GM12874 (cell line): ENCODE results near the gene DYRK1A.

Experiments
- TF ChIP-seq, protein P1 (sequence below): IDR thresholded peaks from 2 replicates; pipeline ENCODE4 v1.5.1; 2011; ENCODE audit warnings: low read depth, mild to moderate bottlenecking, control low read depth, low read length, moderate library complexity; ENCODE audit not compliant: insufficient read depth

Gene DYRK1A

DNA sequence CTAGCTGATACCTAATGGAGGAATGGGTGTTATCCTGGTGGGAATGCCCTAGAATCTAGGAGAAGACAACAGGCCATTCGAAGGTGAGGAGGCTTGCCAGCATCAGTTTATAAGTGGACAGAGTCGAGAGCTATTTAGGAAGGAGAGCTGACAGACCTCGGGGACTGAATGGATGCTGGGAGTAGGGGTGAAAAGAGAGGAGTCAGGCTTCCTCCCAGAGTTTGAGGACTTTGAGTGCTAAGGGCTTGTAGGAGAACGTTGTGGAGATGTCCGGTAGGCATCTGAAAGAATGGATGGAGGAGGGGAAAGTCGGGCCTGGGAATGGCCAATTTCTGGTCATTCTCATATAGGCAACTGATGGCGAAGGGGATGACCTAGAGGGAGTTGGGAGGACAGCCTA lies 155.1 kb downstream of the DYRK1A start:
- TF ChIP-seq, protein P1, sequence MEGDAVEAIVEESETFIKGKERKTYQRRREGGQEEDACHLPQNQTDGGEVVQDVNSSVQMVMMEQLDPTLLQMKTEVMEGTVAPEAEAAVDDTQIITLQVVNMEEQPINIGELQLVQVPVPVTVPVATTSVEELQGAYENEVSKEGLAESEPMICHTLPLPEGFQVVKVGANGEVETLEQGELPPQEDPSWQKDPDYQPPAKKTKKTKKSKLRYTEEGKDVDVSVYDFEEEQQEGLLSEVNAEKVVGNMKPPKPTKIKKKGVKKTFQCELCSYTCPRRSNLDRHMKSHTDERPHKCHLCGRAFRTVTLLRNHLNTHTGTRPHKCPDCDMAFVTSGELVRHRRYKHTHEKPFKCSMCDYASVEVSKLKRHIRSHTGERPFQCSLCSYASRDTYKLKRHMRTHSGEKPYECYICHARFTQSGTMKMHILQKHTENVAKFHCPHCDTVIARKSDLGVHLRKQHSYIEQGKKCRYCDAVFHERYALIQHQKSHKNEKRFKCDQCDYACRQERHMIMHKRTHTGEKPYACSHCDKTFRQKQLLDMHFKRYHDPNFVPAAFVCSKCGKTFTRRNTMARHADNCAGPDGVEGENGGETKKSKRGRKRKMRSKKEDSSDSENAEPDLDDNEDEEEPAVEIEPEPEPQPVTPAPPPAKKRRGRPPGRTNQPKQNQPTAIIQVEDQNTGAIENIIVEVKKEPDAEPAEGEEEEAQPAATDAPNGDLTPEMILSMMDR = no peak

DNA sequence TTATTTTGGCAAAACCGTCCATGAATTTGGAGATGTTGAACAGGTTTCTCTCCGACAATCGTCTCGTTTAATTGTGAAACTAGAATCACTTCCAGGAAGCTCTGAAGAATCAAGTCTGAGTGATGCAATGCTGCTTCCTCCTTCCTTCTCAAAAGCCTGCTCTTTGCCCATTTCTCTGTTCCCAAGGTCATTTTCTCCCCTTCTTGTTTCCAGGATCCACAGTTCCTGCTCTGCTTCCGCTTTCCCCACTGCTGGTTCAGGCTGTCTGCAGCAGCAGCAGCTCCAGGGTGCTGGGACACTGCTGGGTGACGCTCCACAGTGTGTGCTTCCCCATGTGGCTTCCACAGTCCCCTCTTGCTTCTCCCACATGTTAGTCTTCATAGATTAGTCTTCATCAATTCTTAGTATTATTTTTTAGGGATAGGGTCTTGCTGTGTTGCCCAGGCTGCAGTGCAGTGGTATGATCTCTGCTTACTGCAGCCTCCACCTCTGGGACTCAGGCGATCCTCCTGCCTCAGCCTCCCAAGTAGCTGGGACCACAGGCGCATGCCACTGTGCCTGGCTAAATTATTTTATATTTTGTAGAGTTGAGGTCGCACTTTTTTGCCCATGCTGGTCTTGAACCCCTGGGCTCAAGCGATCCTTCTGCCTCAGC lies 156.2 kb downstream of the DYRK1A start:
- TF ChIP-seq, protein P1 = no peak

DNA sequence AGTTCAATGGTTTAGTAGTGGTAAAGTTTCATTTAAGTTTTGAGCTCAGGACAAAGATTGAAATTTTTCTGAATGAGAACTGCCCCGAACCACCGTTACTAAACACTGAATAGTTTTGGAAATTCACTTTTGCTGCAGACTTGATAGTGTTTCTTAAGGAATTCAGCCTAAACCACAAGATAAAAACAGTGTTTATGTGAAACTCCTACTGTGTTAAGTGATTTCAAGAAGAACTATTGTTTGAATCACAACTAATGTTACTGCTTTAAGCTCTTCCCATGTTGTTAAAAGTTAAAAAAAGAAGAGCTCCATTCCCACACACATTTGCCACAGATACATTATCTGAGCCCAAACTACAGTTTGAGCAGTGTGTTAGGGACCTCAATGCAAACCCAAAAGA lies 159.2 kb downstream of the DYRK1A start:
- TF ChIP-seq, protein P1 = no peak

DNA sequence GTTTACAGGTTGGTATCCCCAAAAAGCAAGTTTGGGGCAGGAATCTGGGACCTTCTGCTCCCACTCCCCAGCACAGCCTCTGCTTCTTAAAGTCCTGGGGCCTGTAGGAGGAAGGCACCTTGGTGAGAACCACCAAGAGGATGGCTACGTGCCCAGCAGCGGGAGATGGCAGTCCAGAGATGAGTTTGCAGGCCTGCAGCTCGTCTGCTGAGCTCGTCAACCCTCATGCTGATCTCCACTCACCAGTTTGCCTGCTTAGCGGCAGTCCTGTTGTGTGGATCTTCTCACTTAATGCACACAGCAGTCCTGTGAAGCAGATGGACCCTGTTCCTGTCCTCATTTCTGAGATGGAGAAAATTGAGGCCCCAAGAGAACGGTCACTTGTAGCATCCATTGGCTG lies 160.5 kb downstream of the DYRK1A start:
- TF ChIP-seq, protein P1 = no peak

DNA sequence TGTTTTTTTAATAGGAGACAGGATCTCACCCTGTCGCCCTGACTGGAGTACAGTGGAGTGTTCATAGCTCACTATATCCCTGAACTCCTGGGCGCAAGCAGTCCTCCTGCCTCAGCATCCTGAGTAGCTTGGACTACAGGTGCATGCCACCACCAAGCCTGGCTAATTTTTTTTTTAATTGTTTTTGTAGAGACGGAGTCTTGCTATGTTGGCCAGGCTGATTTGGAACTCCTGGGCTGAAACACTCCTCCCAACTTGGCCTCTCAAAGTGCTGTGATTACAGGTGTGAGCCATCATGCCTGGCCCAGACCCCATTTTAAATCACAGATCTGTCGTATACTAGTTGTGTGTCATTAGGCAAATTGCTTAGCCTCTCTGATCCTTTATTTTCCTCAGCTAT lies 161.1 kb downstream of the DYRK1A start:
- TF ChIP-seq, protein P1 = no peak

DNA sequence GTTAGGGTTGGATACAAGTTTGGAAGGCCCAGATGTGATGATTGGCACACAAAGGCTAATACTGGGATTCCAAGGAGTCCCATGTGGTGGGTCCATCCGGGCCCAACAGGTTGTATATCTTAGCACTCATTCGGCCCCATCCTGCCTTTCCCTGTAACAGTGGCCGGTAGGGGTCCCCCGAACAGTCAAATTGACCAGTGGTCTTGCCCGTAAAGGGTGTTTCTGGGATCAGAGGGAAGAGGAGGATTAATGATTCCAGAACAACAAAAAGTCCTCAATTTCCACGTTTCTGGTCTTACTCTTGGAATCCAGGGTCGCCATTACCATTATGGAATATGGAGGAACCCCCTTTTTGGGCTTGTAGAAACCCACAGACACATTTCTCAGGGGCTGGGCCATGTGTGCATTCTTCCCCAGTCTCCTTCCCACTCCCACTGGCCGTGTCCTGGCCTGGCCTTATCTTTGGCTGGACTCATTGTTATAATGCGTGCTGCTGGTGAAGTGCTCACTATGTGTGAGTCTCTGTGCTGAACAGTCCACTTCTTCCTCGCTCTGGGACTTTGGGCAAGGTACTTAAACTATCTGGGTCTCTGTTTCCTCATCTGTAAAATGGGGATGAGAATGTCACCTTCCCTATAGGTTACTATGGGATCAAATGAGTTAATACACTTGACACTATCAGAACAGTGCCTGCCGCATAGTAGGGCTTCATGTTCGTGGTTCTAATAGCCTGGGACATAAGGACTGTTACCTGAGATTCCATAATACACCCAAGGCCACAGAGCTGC lies 161.8 kb downstream of the DYRK1A start:
- TF ChIP-seq, protein P1 = no peak

DNA sequence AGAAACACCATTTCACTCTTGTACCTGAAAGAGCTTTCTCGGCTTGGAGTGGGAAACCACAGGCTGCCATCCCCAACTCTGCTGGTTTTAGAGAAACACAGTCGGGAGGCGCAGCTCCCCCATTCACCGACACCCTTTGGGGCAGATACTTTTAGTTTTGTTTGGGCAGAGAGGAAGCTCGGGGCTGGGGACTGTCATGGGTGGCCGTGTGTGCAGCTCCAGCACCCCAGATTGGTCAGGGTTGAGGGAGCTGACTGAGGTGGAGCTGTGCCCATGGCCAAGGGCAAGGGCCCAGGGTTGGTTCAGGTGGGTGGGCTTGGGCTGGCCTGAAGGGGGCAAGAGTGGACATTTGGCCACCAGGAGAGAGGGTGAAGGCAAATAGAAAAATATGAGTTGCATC lies 163.1 kb downstream of the DYRK1A start:
- TF ChIP-seq, protein P1 = no peak
